Neural cell (in vitro differentiated cells): ENCODE data around the gene VAV3. TPM values are rescaled to one million over a fixed set of nuclear protein-coding genes. Genes with fewer than 3 reads are reported as not detected.

Experiments
- H2AFZ ChIP-seq: fragments of 200-600, 300-800 bp; sonication (generic), shearing (Covaris generic); 2 replicates; pipeline ENCODE4 v1.6.0; 2014; ENCODE audit warnings: low read depth, mild to moderate bottlenecking, antibody characterized with exemption, low read length, moderate library complexity
- H3F3A ChIP-seq: fragments of 200-600 bp; shearing (Covaris generic); 2 replicates; pipeline ENCODE4 v1.6.1; 2016; ENCODE audit warnings: mild to moderate bottlenecking, moderate library complexity, mixed read lengths, antibody characterized with exemption, low read length; ENCODE audit not compliant: insufficient read depth, poor library complexity, severe bottlenecking
- H3K27ac ChIP-seq: fragments of 200-600, 300-800 bp; sonication (generic), shearing (Covaris generic); 2 replicates; pipeline ENCODE4 v1.5.1; 2014; ENCODE audit warnings: mild to moderate bottlenecking, low read length, moderate library complexity
- H3K27me3 ChIP-seq: fragments of 300-800, 200-600 bp; sonication (generic), shearing (Covaris generic); 2 replicates; pipeline ENCODE4 v1.6.0; 2014; ENCODE audit warnings: mild to moderate bottlenecking, low read depth, low read length, moderate library complexity; ENCODE audit not compliant: insufficient read depth
- H3K36me3 ChIP-seq: fragments of 300-800, 200-600 bp; sonication (generic), shearing (Covaris generic); 2 replicates; pipeline ENCODE4 v1.5.1; 2014; ENCODE audit warnings: mild to moderate bottlenecking, antibody characterized with exemption, low read length, moderate library complexity; ENCODE audit not compliant: insufficient read depth
- H3K4me2 ChIP-seq: fragments of 300-800, 200-600 bp; sonication (generic), shearing (Covaris generic); 2 replicates; pipeline ENCODE4 v1.6.0; 2014; ENCODE audit warnings: mild to moderate bottlenecking, low read length
- H3K4me3 ChIP-seq: fragments of 300-800, 200-600 bp; sonication (generic), shearing (Covaris generic); 2 replicates; pipeline ENCODE4 v1.5.1; 2014; ENCODE audit warnings: mild to moderate bottlenecking, low read length, moderate library complexity
- H3K79me2 ChIP-seq: fragments of 200-600 bp; shearing (Covaris generic); replicated peaks from 2 replicates; pipeline ENCODE4 v1.6.0; 2014; ENCODE audit warnings: mild to moderate bottlenecking, low read length, moderate library complexity; ENCODE audit not compliant: insufficient read depth
- H3K9ac ChIP-seq: fragments of 300-800, 200-600 bp; sonication (generic), shearing (Covaris generic); 2 replicates; pipeline ENCODE4 v1.6.1; 2016; ENCODE audit warnings: mild to moderate bottlenecking, low read length, mixed read lengths
- H3K9me2 ChIP-seq: fragments of 200-600 bp; shearing (Covaris generic); 2 replicates; pipeline ENCODE4 v1.6.1; 2016; ENCODE audit warnings: mild to moderate bottlenecking, low read length, mixed read lengths; ENCODE audit not compliant: insufficient read depth
- H3K9me3 ChIP-seq: fragments of 200-600, 300-800 bp; sonication (generic), shearing (Covaris generic); 2 replicates; pipeline ENCODE4 v1.6.1; 2016; ENCODE audit warnings: mild to moderate bottlenecking, mixed run types, low read length, moderate library complexity, mixed read lengths
- H4K20me1 ChIP-seq: fragments of 200-600 bp; shearing (Covaris generic); 2 replicates; pipeline ENCODE4 v1.6.1; 2016; ENCODE audit warnings: mild to moderate bottlenecking, mixed run types; ENCODE audit not compliant: insufficient read depth
- EP300 ChIP-seq: fragments of 450-650 bp; conservative IDR thresholded peaks from 2 replicates; pipeline ENCODE4 v1.6.1; 2014; ENCODE audit warnings: antibody characterized with exemption, mild to moderate bottlenecking, moderate library complexity; ENCODE audit not compliant: poor library complexity, severe bottlenecking
- EZH2 ChIP-seq: fragments of 200-600, 300-800 bp; shearing (Covaris generic), sonication (generic); IDR thresholded peaks from 2 replicates; pipeline ENCODE4 v1.6.1; 2014; ENCODE audit warnings: antibody characterized with exemption, low read length, borderline replicate concordance, mild to moderate bottlenecking; ENCODE audit not compliant: insufficient read depth, poor library complexity, severe bottlenecking
- MXI1 ChIP-seq: fragments of 450-650 bp; conservative IDR thresholded peaks from 2 replicates; pipeline ENCODE4 v1.6.1; 2014; ENCODE audit warnings: antibody characterized with exemption, mild to moderate bottlenecking; ENCODE audit not compliant: poor library complexity, severe bottlenecking
- POLR2AphosphoS5 ChIP-seq: IDR thresholded peaks from 2 replicates; pipeline ENCODE4 v1.6.1; 2012
- RAD21 ChIP-seq: fragments of 450-650 bp; conservative IDR thresholded peaks from 2 replicates; pipeline ENCODE4 v1.6.1; 2014; ENCODE audit warnings: antibody characterized with exemption, mild to moderate bottlenecking, moderate library complexity
- SMC3 ChIP-seq: fragments of 450-650 bp; conservative IDR thresholded peaks from 2 replicates; pipeline ENCODE4 v1.6.1; 2014; ENCODE audit warnings: antibody characterized with exemption, mild to moderate bottlenecking, moderate library complexity; ENCODE audit not compliant: poor library complexity
- TAF1 ChIP-seq: IDR thresholded peaks from 2 replicates; pipeline ENCODE4 v1.6.1; 2012; ENCODE audit warnings: low read depth
- polyA plus RNA-seq: library from polyadenylated mRNA; depleted of rRNA; stranded (reverse); fragments of >200 nt; gene quantifications from 2 replicates; pipeline ENCODE4 v1.2.3, GENCODE V29; 2014
- TF ChIP-seq, protein P1 (sequence below): fragments of 450-650 bp; IDR thresholded peaks from 2 replicates; pipeline ENCODE4 v1.5.1; 2014; ENCODE audit warnings: antibody characterized with exemption, mild to moderate bottlenecking, moderate library complexity; ENCODE audit not compliant: poor library complexity, severe bottlenecking
- TF ChIP-seq, protein P2 (sequence below): IDR thresholded peaks from 2 replicates; pipeline ENCODE4 v1.6.1; 2012; ENCODE audit warnings: borderline replicate concordance

VAV3 gene
- polyA plus RNA-seq, 1 donor from 2014 or later: 7.6 TPM

DNA sequence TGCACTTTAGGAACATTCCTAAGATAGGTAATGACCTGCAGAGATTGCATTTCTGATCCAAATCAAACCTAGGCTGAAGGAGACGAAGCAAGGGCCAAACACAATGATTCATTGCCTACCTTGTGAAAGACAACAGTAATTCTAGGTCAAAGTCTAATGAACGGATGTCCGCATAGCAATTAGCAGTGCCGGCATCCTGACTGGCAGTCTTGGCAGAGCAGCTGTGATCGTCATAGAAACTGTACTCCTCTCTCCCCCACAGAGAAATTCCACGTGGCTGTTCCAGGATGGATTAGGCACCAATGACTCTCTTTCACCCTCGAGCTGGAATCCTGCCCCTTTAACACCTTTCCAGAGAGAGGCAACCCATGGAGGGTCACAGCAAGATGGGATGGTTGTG lies 28.9 kb upstream of the VAV3 start:
- TF ChIP-seq TAF1 (no peak), SMC3 (no peak), MXI1 (no peak), RAD21 (no peak), POLR2AphosphoS5 (no peak), EP300 (no peak), EZH2 (no peak)
- TF ChIP-seq, protein P1, sequence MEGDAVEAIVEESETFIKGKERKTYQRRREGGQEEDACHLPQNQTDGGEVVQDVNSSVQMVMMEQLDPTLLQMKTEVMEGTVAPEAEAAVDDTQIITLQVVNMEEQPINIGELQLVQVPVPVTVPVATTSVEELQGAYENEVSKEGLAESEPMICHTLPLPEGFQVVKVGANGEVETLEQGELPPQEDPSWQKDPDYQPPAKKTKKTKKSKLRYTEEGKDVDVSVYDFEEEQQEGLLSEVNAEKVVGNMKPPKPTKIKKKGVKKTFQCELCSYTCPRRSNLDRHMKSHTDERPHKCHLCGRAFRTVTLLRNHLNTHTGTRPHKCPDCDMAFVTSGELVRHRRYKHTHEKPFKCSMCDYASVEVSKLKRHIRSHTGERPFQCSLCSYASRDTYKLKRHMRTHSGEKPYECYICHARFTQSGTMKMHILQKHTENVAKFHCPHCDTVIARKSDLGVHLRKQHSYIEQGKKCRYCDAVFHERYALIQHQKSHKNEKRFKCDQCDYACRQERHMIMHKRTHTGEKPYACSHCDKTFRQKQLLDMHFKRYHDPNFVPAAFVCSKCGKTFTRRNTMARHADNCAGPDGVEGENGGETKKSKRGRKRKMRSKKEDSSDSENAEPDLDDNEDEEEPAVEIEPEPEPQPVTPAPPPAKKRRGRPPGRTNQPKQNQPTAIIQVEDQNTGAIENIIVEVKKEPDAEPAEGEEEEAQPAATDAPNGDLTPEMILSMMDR: no peak
- TF ChIP-seq, protein P2, sequence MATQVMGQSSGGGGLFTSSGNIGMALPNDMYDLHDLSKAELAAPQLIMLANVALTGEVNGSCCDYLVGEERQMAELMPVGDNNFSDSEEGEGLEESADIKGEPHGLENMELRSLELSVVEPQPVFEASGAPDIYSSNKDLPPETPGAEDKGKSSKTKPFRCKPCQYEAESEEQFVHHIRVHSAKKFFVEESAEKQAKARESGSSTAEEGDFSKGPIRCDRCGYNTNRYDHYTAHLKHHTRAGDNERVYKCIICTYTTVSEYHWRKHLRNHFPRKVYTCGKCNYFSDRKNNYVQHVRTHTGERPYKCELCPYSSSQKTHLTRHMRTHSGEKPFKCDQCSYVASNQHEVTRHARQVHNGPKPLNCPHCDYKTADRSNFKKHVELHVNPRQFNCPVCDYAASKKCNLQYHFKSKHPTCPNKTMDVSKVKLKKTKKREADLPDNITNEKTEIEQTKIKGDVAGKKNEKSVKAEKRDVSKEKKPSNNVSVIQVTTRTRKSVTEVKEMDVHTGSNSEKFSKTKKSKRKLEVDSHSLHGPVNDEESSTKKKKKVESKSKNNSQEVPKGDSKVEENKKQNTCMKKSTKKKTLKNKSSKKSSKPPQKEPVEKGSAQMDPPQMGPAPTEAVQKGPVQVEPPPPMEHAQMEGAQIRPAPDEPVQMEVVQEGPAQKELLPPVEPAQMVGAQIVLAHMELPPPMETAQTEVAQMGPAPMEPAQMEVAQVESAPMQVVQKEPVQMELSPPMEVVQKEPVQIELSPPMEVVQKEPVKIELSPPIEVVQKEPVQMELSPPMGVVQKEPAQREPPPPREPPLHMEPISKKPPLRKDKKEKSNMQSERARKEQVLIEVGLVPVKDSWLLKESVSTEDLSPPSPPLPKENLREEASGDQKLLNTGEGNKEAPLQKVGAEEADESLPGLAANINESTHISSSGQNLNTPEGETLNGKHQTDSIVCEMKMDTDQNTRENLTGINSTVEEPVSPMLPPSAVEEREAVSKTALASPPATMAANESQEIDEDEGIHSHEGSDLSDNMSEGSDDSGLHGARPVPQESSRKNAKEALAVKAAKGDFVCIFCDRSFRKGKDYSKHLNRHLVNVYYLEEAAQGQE: no peak
- no peaks in the 10 kb centered on the region for H4K20me1 ChIP-seq
- no peak overlapping the region for H2AFZ ChIP-seq
- H3K27me3 ChIP-seq: no peaks in the 10 kb centered on the region
- H3K79me2 ChIP-seq: no peaks in the 10 kb centered on the region
- H3K27ac ChIP-seq: no peak overlapping the region
- H3K4me3 ChIP-seq: no peak overlapping the region
- no peaks in the 10 kb centered on the region for H3K9me3 ChIP-seq
- no peaks in the 10 kb centered on the region for H3K9me2 ChIP-seq
- no peak overlapping the region for H3K9ac ChIP-seq
- no peak overlapping the region for H3K4me2 ChIP-seq
- no peaks in the 10 kb centered on the region for H3K36me3 ChIP-seq
- H3F3A ChIP-seq: no peaks in the 10 kb centered on the region

DNA sequence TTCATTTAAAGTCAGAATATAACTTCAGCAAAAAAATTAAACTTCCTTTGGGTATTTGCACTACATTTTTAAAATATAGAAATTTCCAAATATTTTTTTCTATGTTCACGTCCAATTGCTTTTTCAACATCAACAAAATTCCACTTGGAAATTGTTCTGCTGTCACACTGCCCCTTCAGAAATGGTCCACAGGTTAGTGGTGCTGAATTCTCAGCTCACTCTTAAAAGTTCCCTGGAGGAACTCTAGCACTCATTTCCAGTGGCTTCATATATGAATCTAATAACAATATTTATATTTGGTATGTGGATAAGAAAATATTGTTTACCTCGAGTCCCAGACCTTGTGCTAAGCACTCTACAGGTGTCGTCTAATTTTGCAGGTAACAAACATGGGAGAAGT lies 27.4 kb upstream of the VAV3 start:
- Histone ChIP-seq H3K79me2 (no peaks in the 10 kb centered on the region), H2AFZ (no peak overlapping the region), H3K9me3 (no peaks in the 10 kb centered on the region), H3F3A (no peaks in the 10 kb centered on the region), H3K36me3 (no peaks in the 10 kb centered on the region), H3K4me2 (no peak overlapping the region), H4K20me1 (no peaks in the 10 kb centered on the region), H3K27ac (no peak overlapping the region), H3K27me3 (no peaks in the 10 kb centered on the region), H3K9ac (no peak overlapping the region), H3K9me2 (no peaks in the 10 kb centered on the region), H3K4me3 (no peak overlapping the region)
- no peak for TF ChIP-seq SMC3
- no peak for TF ChIP-seq TAF1
- TF ChIP-seq, protein P2: no peak
- no peak for TF ChIP-seq EP300
- no peak for TF ChIP-seq MXI1
- no peak for TF ChIP-seq RAD21
- no peak for TF ChIP-seq POLR2AphosphoS5
- no peak for TF ChIP-seq EZH2
- TF ChIP-seq, protein P1: no peak
